A673 (cell line): ENCODE measurements around the gene CXXC1. TPM values are rescaled to one million over a fixed set of nuclear protein-coding genes. Genes with fewer than 3 reads are reported as not detected.
"Not testable (repeated sequence)": the region's sequence is repeated elsewhere in the genome, so short reads cannot be mapped to it uniquely, and the experiment has no call there.

Experiments used
- BruUV-seq: library from RNA; stranded (reverse); fragments of 400-500 nt; replicated peaks from 2 replicates; lab custom pipeline; 2021; lab: Mats Ljungman, UMichigan
- CTCF ChIA-PET: fragments of 300-600 bp; sonication (Branson Sonifier 250); formaldehyde crosslinking; loops from one replicate; lab custom pipeline; 2022; ENCODE audit warnings: antibody characterized with exemption; lab: Charles Lee
- POLR2A ChIA-PET: fragments of 300-600 bp; sonication (Branson Sonifier 250); formaldehyde crosslinking; loops from one replicate; lab custom pipeline; 2022; ENCODE audit warnings: antibody characterized with exemption; ENCODE audit not compliant: low non-redundant PET; lab: Charles Lee
- DNase-seq: peaks from one replicate; pipeline ENCODE4 v3.0.0-alpha.2; 2015; ENCODE audit warnings: low spot score
- H3K27ac ChIP-seq: fragments of 200-600 bp; sonication (generic); 2 replicates; pipeline ENCODE4 v1.5.1; 2016; ENCODE audit warnings: mixed run types, low read depth, mild to moderate bottlenecking, mixed read lengths, antibody characterized with exemption, low read length; ENCODE audit not compliant: poor library complexity, severe bottlenecking
- H3K27me3 ChIP-seq: fragments of 200-600 bp; sonication (generic); replicated peaks from 2 replicates; pipeline ENCODE4 v1.6.1; 2017; ENCODE audit warnings: mixed run types, low read depth, mild to moderate bottlenecking, mixed read lengths, antibody characterized with exemption, low read length; ENCODE audit not compliant: insufficient read depth, poor library complexity
- H3K36me3 ChIP-seq: fragments of 200-600 bp; sonication (generic); 2 replicates; pipeline ENCODE4 v1.6.1; 2016; ENCODE audit warnings: mixed run types, mild to moderate bottlenecking, mixed read lengths, antibody characterized with exemption, low read length; ENCODE audit not compliant: insufficient read depth, poor library complexity, severe bottlenecking
- H3K4me1 ChIP-seq: fragments of 200-600 bp; sonication (generic); 2 replicates; pipeline ENCODE4 v1.6.1; 2017; ENCODE audit warnings: mixed run types, mild to moderate bottlenecking, mixed read lengths, antibody characterized with exemption, low read length; ENCODE audit not compliant: insufficient read depth, poor library complexity, severe bottlenecking
- H3K4me3 ChIP-seq: fragments of 200-600 bp; sonication (generic); 2 replicates; pipeline ENCODE4 v1.5.1; 2016; ENCODE audit warnings: low read depth, mixed run types, mild to moderate bottlenecking, mixed read lengths, low read length; ENCODE audit not compliant: poor library complexity, severe bottlenecking
- H3K9me3 ChIP-seq: fragments of 200-600 bp; sonication (generic); 2 replicates; pipeline ENCODE4 v1.6.1; 2016; ENCODE audit warnings: mixed run types, low read depth, mild to moderate bottlenecking, mixed read lengths, antibody characterized with exemption, low read length; ENCODE audit not compliant: poor library complexity, severe bottlenecking
- CTCF ChIP-seq: fragments of 300-800, 200-600 bp; sonication (generic); conservative IDR thresholded peaks from 2 replicates; pipeline ENCODE4 v1.5.1; 2017; ENCODE audit warnings: low read depth, mild to moderate bottlenecking, antibody characterized with exemption, low read length, moderate library complexity, mixed read lengths
- EZH2 ChIP-seq: fragments of 200-600 bp; sonication (generic); IDR thresholded peaks from 2 replicates; pipeline ENCODE4 v1.6.1; 2017; ENCODE audit warnings: borderline replicate concordance, low read depth, mild to moderate bottlenecking, mixed read lengths, antibody characterized with exemption, low read length; ENCODE audit not compliant: poor library complexity, severe bottlenecking
- intact Hi-C: fragments of 100-400 bp; cut with micrococcal nuclease; formaldehyde crosslinking; loops from one replicate; pipeline ENCODE4 v1.10.0; 2022; ENCODE audit not compliant: unreplicated experiment
- total RNA-seq: library from RNA; stranded (reverse); gene quantifications from 2 replicates; pipeline ENCODE4 v1.2.3, GENCODE V29; 2021

CXXC1 gene
- total RNA-seq, 1 experiment from 2014 or later: 94.5 TPM

DNA sequence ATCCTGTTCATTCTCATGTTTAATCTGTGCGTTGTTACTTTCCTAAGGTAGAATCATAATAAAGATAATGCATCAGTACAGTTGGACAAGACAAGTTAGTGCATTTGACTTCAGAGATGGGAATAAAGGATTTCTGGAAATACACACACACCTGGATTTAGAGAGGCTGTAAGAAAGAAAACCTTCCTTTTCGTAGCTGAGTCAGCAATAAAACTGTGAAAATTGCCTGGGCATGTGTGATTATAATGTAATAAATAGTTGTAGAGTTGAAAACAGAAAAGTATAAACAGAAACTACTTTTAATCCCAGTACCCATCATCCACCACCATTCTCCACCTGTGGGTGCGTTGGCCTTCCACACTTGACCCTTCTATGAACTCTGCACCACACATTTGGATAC lies 36.6 kb downstream of the CXXC1 start:
- Histone ChIP-seq H3K36me3 (no peaks in the 10 kb centered on the region), H3K27me3 (no peaks in the 10 kb centered on the region), H3K27ac (no peak overlapping the region), H3K4me1 (no peaks in the 10 kb centered on the region), H3K9me3 (no peaks in the 10 kb centered on the region), H3K4me3 (no peak overlapping the region)
- POLR2A ChIA-PET: no interaction called here
- no TSS peak for BruUV-seq
- CTCF ChIA-PET: no interaction called here
- TF ChIP-seq CTCF: no peak
- TF ChIP-seq EZH2: no peak
- intact Hi-C loops: no loop called here
- DNase-seq: no peak

- intact Hi-C loops: no loop called here
- Histone ChIP-seq H3K4me1 (no peaks in the 10 kb centered on the region), H3K27ac (no peak overlapping the region), H3K9me3 (no peaks in the 10 kb centered on the region), H3K4me3 (no peak overlapping the region), H3K27me3 (no peaks in the 10 kb centered on the region), H3K36me3 (no peaks in the 10 kb centered on the region)
- TF ChIP-seq CTCF (no peak), EZH2 (no peak)
- no TSS peak for BruUV-seq
- POLR2A ChIA-PET: no interaction called here
- DNase-seq: no peak
- CTCF ChIA-PET: no interaction called here
These were observed 37.9 kb downstream of the CXXC1 start for GRCh38 chr18:50249576-50249975.

GRCh38 chr18:50247561-50247960 lies 39.9 kb downstream of the CXXC1 start:
- DNase-seq: no peak
- no peak overlapping the region for H3K4me3 ChIP-seq
- H3K27ac ChIP-seq: no peak overlapping the region
- CTCF ChIA-PET: no interaction called here
- no peak for TF ChIP-seq EZH2
- no peak for TF ChIP-seq CTCF
- H3K4me1 ChIP-seq: no peaks in the 10 kb centered on the region
- POLR2A ChIA-PET: no interaction called here
- no TSS peak for BruUV-seq
- intact Hi-C loops: no loop called here
- no peaks in the 10 kb centered on the region for H3K36me3 ChIP-seq
- H3K27me3 ChIP-seq: no peaks in the 10 kb centered on the region
- H3K9me3 ChIP-seq: no peaks in the 10 kb centered on the region

DNA sequence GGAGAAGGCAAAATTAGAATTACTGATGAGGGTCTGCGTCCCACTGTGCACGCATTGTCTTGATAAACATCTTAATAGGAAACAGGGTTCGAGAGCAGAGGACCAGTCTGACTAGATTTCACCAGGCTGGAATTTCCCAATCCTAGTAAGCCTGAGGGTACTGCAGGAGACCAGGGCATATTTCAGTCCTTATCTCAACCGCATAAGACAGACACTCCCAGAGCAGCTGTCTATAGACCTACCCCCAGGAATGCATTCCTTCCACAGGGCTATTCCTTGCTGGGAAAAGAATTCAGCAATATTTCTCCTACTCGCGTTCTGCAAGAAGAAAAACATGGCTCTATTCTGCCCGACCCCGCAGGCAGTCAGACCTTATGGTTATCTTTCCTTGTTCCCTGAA lies 45.7 kb downstream of the CXXC1 start:
- intact Hi-C loops, H3K27me3 ChIP-seq, CTCF ChIA-PET, DNase-seq, H3K9me3 ChIP-seq, H3K36me3 ChIP-seq, POLR2A ChIA-PET, BruUV-seq, H3K27ac ChIP-seq, H3K4me3 ChIP-seq, H3K4me1 ChIP-seq: not testable (repeated sequence)
